HTERT RPE-1 (cell line): Measurements from ENCODE around the gene LPAR2.

ENCODE experiments used
- in situ Hi-C: fragments of 300-500 bp; cut with MboI; formaldehyde crosslinking; loops from 4 replicates; pipeline ENCODE4 v1.14.3; 2020; ENCODE audit warnings: low sequenced_read_pairs

The LPAR2 gene

DNA sequence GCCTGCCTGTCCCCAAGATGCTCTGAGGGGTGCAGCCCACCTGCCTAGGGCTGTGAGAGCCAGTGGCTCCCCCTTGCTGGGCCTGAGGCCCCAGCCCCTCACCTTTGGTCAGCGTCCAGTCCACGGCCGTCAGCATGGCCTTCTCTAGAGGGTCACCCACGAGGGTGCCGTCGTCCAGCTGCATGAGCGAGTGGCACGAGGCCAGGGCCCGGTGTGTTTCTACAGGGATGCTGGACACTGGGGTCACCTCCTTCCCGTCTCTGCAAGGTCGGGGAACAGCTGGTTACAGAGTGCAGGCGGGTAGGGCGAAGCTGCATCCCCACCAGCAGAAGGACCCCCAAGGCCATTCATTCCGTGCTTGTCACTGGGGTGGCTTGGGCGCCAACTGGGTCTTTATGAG is 26.4 kb upstream of the LPAR2 start:
- in situ Hi-C loops, result no loop called here

DNA sequence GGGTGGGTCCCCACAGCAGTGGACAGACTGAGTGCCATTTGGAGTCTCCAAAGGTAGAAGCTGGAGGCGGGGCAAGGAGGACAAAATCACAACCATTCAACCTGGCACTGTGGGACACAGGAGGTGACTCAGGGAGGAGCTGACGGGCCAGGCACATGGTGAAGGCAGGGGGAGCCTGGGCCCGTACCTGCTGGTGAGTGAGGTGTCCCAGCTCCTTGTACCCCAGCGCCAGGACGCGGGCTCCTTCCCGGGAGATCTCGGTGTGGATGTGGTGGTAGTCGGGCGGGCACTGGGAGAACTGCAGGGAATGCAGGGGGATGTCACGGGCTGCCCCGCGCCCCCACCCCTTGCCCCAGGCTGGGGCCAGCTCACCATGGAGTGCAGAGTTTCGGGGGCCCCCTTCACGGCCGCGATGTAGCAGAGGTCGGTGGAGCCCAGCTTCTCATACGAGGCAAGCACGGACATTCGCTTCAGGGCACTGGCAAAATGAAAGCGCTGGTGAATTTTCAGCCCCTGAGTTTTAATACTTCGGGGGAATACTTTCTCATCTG is 25.7 kb upstream of the LPAR2 start:
- in situ Hi-C loops, result no loop called here

DNA sequence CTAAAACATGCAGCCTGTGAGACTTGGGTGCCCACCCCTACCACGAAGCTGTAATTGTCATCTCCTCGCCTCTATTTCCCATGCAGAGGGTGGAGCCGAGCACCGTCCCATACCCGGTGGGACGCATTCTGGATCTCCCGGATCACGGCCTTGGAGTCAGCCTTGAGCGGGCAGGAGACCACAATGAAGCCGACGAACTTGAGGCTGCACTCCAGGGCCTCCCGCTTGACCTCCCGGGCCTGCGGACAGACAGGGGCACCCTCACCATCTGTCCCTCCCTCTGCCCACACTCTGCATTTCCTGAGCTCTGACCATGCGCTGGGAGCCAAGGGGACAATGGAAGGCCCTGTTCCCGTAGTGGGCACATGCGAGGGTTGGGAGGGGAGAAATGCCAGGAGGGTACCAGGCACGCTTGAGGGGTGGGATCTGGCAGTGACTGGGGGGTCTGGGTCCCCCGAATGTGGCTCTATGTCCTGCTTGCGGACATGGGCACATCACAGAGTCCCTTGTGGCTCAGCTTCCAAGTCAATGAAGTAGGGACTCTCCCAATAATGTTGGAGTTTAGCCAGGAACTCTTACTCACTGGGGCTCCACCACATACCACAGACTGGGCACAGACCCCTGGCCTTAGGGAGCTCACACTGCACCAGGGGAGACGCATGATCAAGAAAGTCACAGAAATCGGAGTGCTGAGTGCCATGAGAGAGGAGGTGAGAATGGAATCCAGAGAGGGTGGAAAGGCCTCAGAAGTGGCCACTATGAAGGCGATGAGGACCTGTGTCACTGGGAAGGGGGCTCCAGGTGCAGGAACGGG is 24.7 kb upstream of the LPAR2 start:
- in situ Hi-C loops, result no loop called here

DNA sequence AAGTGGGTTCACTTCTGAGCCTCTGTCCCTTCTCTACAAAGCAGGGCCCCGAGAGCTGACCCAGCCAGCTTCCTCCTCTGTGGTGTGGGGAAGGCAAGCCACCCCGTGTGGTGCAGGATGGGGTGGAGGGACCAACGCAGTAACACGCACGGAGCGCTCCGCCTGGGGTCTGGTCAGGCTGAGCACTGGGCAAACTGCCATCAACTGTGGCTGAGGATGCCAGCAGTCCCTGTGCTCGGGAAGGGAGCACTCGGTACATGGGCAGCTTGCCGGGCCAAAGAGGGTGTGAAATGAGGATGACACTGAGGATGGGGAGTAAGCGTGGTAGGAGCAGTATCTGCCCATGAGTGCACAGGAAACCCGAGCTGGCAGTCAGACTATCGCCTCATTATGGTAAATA is 23.1 kb upstream of the LPAR2 start:
- in situ Hi-C loops, result no loop called here

DNA sequence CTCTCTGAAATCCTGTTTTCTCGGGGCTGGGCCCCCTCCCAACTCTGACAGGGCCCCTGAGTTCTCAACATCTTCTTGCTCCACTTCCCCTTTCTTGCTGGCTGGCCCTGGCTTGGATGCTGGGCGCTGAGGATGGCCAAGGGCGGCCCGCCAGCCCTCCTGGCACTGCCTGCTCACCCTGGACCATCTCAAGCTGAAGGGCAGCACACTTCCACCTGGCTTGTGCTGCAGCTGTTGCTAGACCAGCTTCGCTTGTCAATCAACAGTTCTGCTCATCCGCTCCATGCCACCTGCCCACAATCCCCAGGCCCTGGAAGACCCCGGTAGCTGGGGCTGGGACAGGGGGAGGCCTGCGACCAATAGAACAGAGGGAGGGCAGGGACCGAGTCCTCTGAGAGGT is 22.3 kb upstream of the LPAR2 start:
- in situ Hi-C loops, result no loop called here

DNA sequence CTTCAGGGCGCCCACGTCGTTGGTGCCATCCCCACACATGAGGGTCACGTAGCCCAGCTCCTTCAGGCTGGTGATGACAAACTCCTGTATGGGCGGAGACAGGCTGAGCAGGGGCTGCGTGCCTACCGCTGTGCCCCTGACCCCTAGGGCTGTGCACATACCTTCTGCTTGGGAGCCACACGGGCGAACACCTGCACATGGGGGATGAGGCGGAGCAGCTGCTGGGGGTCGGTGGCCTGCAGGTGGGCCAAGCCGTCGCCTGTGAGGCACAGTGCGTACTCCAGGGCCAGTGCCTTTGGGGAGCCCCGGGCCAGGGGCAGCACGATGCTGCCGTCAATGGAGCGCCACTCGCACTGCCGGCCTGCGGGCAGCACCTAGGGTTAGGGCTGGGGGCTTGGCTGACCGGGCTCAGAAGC is 21.6 kb upstream of the LPAR2 start:
- in situ Hi-C loops, result no loop called here

DNA sequence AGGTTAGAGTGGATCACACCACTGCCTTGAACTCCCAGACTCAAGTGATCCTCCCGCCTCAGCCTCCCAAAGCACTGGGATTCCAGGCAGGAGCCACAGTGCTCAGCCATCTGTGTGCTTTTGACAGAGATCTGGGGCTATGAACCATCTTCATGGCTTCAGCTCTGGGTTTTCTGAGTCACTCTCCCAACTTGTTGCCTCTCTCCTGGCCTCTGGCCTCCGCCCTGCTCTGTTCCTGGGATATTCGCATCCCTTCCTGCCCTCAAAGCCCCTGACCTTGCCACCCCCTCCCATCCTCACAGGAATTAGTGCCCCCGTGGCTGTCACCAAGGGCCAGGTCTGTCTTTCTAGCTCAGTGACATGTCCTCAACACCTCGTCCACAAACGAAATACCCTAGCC is 21.1 kb upstream of the LPAR2 start:
- in situ Hi-C loops, result no loop called here

DNA sequence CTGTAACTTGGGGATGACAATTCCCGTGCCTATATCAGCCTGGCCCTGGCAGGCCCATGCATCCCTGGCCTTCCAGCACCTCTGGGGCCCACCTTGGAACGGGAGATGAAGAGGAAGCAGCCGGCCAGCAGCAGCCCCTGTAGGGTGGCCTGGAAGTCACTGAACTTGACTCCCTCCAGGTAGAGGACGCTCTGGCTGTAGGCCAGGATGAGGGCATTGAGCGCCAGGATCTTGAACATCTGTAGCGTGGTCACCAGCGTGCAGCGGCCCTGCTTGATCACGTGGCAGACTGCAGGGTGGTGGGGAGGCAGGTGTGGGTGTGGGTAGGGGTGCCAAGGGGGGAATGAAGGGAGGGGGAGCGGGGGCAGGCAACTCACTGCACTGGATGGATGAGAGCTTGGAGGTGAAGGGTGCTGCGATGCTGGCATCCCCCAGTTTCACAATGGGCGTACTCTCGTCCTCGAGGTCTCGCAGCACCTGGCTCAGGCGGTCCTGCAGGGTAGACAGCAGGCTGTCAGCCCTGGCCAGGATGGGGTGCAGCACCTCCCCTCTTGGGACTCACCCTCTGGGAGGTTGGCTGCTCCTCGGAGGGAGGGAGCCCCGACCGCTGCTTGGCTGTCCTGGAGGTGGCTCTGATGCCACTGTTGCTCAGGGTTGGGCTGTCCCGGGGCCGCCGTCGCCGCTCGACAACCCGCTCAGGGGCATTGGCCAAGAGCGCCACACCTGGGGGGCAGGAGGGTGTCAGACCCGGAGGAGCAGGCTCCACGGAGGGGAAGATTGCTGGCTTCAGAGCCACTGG is 19.2 kb upstream of the LPAR2 start:
- in situ Hi-C loops, result no loop called here

DNA sequence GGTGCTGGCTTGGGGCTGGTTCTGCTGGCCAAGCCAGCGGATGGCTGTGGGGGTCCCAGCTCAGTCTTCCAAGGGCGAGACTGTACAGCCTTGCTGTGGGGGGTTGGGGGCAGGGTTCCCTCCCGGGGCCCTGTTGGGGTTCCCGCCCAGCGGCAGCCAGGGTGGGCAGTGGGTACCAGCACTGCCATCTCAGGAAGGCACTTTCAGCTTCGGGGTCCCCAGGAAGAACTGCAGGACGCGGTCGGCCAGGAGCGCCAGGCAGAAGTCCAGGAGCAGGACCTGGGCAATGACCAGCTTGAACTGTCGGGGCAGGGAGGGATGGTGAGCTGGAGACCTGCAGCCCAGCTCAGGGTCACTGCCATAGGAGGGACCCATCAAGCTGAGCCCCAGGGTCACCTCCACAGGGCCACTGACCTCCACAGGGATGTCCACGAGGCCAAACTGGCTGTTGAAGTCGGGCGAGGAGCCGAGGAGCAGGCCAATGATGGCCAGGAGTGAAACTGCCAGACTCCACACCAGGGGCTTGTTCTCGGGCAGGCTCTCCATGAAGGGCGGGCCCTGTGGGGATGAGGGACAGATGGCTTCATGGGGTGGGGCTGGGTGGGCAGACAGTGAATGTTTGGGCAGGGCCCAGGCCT is 17.3 kb upstream of the LPAR2 start:
- in situ Hi-C loops, result no loop called here

DNA sequence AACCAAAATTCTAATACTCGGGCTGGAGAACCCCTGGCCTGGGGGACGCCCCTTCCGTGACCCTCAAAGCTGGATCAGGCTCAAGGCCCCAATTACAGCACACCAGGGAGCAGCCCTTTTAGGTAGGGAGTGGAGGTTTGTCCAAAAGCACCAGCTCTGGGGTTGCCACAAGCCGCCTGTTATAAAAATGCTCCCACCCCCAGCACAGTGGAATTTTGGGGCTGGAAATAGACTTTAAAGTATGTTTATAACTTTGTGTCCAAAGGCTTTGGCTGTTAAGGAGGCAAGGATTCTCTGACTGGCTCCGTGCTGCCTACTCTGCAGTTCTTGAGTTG is 16.0 kb upstream of the LPAR2 start:
- in situ Hi-C loops, result no loop called here

DNA sequence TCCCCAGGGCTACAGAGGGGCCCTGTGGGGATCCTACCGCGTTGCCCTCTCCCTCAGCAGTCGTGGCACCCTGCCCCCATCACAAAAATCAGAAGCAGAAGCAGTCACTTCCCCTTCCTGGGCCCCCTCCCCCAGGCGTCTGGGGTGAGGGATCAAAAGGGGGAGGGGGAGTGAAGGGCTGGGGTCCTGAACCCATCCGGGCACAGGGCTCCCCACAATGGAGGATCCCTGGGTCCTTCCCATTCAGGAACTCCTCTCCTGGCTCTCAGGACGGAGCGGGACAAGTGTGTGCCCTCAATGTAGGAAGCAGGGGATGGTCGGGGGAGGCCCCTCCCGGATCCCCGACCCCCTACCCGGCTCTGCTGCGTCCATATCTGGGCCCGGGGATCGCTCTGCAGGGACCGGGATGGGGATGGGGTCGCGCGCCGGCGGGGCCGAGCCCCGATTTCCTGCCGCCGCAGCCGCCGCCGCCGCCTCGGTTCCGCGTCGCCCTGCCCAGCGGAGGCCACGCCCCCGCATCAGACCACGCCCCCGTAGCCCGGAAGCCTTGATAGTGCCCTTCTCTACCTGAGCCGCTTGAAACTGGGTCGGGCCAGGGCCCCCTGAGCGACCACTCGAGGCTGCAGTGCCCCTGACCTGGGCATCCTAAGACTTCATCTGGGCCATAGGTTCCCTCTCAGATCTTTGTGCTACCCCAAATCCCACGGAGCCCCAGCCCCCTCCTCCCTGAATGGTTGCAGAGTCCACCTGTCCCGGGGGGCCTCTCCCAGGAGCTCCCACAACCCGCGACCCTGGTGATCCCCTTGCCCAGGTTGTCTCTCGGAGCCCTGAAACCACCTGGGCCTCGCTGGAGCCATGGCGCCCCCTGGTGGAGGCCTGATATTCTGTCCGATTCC is 15.4 kb upstream of the LPAR2 start, which contains the start of gene GMIP:
TSS of gene GMIP (minus strand) at position 500 of the 896 bp plus-strand sequence. CDS start at position 372, 128 bp downstream.
- in situ Hi-C loops, result no loop called here

DNA sequence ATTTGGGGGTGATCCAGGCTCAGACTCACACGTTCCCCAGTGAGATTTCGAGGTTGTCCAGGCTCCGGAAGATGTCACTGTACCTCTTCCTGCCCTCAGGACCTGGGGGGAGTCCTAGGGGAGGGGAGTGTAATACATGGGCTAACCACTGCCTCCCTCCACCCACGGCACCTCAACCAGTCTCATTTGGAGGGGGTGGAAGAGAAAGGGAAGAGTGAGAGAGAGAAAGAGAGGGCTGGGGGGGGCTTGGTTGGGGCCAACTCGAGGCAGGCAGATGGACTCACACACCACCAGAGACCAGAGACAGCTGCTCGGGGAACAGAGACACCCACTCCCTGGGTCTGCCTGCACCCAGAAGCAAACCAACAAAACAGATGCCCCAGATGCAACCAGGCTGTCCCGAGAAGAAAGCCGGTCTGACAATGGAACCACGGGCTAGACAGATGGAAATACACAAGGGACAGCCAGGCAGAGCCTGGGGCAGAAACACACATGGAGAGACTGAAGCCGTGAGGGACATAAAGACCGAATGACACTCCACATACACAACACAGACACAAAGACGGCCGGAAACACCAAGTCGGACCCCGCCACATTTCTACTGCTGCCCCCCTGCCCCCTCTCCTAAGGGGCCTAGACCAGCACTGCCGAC is 14.6 kb upstream of the LPAR2 start:
- in situ Hi-C loops, result no loop called here

DNA sequence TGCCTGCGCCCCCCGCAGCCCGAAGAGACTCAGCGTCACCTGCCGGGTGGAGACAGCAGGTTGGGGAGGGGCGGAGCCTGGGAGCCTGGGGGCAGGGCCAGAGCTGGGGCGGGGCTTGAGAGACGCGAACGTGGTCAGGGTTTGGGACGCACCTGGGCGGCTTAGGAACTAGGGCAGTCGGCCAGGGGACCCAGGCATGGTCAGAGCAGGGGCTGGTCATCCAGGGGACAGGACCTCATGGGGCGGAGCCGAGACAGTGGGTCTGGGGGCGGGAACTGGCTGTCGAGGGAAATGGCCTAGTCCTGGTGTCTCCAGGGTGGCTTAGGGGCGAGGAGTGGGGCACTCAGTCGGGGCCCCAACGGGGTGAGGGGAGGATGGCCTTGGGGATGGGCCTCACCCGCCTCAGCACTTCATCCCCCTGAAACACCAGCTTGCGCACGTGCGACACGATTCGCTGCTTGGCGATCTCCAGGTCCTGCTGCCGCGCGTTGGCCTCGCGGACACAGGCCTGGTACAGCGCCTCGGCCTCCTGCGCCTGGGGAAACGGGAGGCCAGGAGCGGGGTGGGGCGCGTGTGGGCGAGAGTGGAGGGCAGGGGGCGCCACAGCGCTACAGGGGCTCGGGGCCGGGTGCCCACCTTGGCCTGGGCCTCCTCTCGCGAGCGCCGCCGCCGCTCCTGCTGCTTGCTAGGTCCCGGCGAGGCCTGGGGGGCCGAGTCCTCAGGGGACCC is 9.7 kb upstream of the LPAR2 start:
- in situ Hi-C loops, result no loop called here

DNA sequence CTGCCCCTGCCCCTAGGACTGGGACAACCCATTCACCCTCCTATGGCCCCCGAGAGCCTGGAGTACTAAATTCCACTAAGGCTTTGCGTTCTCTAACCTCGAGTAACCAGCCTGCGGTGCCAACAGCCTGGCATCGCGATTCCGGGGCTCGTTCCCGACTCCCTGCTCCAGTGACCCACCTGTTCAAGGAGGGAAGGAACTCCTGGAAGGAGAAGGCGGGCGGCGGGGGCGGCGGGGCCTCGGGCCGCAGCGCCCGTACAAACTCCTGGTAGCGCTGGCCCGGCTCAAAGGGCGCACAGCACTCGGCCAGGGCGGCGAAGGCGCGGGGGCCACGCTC is 9.1 kb upstream of the LPAR2 start:
- in situ Hi-C loops, result no loop called here

DNA sequence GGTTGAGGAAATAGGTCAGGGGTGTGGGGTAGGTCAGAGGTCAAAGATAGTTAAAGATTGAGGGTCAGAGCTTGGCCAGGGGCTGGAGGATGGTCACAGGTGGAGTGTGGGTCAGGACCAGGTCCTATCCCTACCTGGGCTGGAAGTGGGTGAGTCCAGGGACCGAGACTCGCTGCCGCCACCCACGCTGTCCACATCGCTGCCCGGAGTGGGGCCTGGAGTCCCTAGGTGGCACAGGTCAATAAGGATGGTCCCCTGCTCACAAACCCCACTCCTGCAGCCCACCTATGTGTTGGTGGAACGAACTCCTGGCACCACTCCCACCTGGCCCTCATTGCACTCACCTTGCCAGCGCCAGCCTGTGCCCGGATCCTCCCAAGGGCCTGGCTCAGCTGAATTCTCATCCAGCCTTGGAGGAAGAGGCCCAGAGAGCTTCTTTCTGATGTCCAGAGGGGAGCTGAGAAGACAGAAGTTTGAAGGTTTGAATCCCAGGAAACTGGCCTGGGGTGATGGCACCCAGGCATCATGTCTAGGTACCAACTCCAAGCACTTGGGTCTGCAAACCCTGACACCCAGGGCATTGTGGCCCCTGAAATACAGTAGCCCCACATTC is 8.7 kb upstream of the LPAR2 start:
- in situ Hi-C loops, result no loop called here

DNA sequence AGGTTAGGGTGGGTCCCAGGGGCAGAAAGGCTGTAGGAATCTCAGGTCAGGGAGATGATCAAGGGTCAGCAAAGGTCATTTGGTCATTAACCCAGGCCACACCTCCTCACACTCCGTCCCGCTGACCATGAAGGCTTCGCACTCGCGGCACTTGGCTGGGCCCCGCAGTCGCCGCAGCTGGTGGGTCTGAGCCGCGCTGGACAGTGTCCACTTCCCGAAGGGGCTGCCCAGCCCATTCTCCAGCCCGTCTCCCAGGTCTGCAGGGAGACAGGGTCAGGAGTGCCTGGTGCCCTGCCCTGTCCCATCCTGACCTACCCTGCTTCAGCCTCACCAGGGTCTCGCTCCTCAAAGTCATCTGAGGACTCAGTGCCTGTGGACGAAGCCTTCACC is 7.3 kb upstream of the LPAR2 start:
- in situ Hi-C loops, result no loop called here

DNA sequence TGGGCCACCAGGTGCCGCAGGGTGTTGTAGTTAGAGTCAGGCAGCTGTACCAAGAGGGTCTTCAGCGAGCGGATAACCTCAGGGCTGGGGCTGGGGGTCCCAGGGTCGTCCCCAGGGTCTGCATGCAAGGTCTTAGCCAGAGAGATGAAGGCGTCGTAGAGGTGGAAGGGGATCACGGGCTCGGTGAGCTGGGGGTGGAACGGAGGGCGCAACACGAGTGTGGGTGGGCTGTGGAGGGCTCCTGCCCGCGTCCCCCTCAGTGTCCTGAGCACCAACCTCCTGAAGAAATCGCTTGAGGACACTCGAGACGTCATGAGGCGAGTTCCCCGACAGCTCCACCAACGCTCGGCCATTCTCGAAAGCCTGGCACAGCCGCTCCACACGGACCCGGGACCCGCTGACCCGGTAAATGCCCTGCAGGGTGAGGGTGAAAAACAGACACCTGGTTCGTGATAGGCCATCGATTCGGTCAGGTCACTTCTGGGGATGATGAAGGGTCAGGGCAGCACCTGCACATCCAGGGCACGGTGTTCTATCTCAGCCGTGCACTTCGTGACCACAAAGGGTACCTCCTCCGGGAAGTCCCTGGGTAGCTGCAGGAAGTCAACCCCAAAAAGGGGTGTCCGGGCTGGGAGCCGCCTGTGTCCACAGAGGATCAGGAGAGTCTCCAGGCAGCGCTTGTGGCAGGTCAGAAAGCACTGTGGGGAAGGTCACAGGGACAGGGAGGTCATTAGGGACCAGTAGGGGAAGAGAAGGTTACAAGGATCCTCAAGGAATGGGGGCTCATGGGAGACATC is 6.7 kb upstream of the LPAR2 start:
- in situ Hi-C loops, result no loop called here
